HCEC 1CT (cell line): ENCODE measurements around the gene IRS1.

Experiments used
- DNase-seq: peaks from one replicate; pipeline ENCODE4 v3.0.0-alpha.2; 2017

The IRS1 gene

DNA sequence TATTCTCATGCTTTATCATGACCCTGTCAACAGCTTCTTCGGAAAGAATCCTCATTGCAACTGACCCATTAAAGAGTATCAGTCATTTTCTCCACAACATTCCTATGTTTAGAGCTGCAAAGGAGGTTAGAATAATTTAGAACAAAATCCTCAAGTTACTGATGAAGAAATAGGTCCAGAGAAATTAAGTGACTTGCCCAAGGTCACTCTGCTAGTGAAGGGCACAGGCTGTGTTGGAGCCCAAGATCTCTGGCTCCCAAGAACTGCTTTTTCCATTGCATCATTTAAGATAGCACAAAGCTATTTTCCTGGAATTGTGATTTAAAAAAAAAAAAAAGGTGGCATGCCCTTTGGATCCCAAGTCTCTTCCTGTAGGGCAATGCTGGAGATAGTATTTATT lies 9.6 kb downstream of the IRS1 start:
- DNase-seq = no peak

DNA sequence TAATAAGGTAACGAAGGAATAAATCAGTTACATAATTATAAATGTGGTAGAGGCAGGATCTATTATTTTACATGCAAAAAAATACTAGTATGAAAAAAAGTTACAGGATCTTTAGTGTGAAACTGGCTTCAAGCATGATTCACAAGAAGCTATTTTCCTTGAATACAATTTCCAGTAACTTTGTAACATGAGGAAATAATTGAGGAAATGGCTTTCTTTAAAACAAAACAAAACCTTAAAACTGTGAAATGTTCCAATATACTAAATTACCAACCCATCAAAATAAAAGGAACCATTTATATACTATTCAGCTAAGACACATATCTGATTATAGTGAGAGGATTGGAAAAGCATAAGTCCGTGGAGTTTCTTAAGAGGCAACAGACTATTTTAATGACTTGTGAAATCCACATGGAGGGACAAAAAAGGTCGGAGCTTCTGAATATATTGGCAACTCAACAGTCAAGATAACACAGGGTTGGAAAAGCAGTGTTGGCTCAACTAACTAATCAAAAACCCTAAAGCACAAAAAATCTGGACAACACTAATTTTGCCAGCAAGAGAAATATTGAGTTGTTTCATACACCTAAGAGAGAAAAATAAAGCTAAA lies 10.6 kb downstream of the IRS1 start:
- peak; percentile 27 for DNase-seq

DNA sequence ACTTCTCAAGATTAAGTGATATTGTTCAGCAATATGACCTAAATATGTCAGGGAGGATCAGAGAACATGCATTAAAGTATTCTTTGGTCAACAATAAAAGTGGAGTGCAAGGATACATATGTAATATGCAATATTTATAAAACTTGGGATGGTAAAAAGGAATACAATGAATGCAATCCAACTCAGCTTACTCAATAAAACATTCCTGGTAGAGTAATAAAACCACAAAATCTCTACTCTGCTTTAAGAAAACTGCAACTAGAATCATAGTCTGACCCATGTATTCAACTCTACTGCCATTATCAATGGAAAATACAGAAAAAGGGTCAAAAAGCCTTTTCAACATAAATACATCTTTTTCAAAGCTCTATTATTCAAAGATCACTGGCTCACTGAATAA lies 11.6 kb downstream of the IRS1 start:
- DNase-seq = peak; percentile 33

DNA sequence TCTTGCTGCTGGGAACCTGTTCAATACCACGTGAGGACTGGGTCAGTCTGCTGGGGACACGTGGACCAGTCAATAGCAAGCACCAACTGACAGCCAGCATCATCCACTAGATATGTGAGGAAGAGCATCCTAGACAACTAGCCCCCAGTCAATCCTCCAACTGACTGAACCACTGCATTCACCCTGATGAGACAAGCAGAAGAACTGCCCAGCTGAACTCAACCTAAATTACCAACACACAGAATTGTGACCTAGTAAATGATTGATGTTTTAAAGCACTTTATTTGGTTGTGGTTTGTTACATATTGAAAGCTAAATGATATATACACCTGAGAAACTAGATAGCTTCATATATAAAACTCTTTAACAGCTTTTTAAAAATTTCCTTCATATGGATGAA lies 15.7 kb downstream of the IRS1 start:
- no peak for DNase-seq

- DNase-seq = no peak
Measured at GRCh38 chr2:226782092-226782713, 17.4 kb downstream of the IRS1 start.

DNA sequence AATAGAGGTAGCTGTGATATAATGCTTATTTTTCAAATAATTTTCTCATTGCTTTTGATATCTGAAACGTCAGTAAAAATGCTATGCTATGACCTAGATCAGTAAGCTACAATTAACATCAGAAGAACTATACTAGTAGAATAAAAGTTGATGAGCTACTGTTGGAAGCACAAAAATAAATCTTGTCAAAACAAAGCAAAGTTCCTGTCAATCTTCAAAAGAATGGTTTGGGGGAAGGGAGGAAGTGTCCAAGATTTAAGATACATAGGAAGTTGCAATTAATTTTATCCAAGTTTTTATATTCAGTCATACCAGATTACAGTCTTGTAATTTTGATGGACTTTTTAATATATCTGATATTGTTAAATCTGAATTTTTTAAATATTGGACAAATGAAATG lies 19.2 kb downstream of the IRS1 start:
- DNase-seq = no peak

DNA sequence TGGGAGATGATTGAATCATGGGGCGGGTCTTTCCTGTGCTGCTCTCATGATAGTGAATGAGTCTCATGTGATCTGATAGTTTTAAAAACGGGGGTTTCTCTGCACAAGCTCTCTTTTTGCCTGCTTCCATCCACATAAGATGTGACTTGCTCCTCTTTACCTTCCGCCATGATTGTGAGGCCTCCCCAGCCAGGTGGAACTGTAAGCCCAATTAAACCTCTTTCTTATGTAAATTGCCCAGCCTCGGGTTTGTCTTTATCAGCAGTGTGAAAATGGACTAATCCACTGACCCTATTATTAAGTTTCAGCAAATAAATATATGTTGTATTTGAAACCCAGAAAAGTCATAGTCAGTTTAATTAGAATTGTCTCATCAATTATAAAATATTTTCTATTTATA lies 22.0 kb downstream of the IRS1 start:
- no peak for DNase-seq

GRCh38 chr2:226776104-226776503 lies 23.5 kb downstream of the IRS1 start:
- no peak for DNase-seq

DNA sequence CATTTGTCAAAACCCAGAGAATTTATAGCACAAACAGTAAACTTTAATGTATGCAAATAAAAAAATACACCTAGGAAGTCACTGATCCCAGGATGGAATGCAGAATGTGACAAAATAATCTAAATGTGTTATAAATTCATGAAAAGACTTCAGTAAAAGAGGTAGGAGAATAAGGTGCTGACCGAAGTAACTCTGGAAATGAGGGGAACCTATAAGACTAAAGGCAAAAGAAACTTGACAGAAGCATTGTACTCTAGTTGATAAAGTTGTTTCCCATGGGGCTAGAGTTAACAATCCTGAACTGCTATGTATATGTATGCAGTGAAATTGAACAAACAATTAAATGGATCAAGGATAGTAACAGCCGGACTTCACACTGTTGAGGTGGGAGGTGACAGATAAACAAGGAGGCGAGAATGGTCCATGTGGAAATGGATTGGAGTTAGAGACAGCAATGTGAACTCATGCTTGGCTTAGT lies 24.5 kb downstream of the IRS1 start:
- DNase-seq = no peak

DNA sequence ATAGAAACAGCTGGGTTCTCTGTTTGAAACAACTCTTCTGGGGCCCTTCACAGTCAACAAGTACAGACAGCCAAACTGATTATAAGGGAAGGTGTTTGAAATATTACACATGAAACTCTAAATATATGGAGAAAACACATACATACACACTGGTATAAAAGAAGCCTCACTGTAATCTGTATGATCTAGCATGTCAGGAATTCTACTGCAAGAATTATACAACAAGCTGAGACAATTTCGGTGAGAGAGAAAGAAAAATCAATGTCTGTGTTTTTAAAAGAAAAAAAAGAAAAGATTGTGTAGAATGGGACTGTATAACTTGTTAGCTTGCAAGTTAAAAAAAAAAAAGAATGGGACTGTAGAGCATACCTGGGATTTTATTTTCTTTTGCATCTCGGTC lies 26.3 kb downstream of the IRS1 start:
- DNase-seq = no peak

- peak; percentile 17 for DNase-seq
Measured at GRCh38 chr2:226772389-226773179, 27.0 kb downstream of the IRS1 start.

DNA sequence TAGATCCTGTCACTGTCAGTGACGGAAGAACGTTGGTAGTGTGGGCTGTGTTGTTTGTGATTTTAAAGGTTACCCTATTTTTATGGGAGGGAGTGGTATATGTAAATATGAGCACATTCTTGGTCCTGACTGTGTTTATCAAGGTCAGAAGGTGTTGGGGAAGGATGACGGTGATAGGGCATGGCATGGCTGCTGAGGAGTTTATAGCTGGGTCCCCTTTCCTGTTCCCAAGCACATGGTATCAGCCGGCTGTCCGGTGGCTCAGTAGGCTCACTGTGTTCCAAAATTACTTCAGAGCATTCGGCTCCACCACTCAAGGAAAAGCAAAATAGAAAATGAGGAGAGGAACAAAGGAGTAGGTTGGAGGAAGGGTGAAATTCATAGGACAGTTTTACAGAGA lies 28.6 kb downstream of the IRS1 start:
- DNase-seq = no peak

- DNase-seq = no peak
Measured at GRCh38 chr2:226767056-226767813, 32.4 kb downstream of the IRS1 start.

DNA sequence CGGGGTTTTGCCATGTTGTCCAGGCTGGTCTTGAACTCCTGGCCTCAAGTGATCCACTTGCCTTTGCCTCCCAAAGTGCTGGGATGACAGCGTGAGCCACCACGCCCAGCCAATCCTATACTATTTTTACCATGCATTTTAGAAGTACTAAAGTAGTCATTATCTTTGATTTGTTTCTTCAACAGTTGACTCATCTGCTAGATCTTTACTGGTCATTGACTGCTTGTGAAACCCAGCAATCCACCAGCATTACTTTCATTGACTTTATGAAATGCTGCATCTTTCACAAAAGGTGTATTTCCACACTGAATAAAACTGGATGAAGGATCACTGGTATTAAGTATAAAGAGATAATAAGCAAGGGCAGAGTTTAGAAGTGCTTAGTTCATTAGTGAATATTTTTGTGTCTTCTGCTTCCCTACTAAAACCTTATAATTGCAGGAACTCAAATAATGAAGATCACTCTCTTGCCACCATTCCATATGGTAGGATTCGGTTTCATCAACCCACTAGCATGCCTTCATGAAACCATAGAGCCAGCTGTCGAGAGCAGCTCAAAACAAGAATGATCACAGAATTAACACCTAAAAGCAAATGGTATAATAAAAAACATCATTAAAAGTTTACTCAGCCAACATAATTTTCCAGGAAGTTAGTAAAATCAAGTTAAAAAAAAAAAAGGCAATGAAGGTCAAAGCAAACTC lies 33.1 kb downstream of the IRS1 start:
- DNase-seq = peak; percentile 53

DNA sequence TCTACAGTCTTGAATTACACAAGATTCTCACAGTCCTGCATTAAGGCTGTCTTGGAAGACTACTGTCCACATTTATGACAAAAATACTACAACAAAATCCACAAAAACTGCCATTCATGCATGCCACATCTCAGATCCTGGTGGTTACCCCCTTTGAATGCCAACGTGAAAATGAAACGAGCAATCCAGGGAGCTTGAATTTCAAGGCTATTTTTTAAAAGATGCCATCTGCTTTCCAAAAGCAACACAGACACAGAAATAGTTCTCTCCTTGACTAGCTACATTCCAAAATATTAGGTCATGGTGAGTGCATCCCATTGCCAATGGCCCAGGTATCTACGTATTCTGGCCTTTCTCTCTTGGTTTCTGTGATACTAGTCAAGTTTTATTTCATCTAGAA lies 36.3 kb downstream of the IRS1 start:
- no peak for DNase-seq

DNA sequence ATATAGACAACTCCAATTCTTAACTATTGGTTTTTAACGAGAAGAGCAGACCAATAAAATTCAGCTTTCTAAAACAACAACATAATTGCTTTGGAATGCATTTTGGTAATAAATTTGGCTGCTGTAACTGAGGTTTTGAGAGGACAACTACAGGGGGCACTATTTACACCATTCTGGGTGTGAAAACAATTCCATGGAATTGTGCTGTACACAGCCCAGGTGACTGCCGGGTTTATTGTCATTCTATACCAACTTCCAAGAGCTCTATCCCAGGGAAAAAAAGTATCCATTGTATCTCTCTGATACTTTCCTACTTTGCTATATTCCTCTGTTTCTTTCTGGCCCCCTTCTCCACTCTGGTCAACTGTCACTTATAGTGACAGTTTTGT lies 38.4 kb downstream of the IRS1 start:
- DNase-seq = no peak

DNA sequence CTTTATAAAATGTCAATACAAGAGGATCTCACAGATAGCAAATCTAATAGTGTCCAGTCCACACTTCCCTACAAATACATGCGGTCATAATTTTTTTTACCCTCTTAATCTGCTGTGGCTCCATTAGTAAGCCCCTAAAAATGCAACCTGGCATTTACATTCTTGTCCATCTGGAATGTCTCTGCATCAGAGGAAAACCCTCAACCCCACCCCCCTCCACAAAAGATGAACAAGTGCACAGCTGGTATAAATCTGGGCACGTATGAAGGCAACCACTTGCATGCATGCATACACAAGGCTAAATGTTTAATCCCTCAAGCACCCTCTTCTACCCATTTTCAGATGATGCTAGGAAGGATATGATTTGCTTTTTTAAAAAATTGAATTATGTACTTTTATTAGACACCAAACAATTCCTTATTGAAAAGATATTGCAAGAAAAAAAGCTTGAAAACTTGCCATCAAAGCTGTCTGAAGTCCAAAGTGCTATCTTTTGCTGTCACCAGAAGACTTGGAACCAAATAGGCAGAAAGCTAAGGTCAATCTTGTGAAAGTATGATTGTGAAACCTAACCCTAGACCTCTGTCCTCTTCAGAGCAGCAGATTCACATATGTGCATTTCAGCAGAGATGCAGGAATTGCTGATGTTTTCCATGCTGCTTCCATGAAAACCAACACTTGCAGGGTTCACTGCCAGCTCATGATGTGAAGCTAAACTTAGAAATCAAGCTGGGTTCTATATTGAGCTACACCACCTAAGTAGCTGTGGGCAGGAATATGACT lies 39.0 kb downstream of the IRS1 start:
- DNase-seq = peak; percentile 91

GRCh38 chr2:226759768-226760167 lies 39.9 kb downstream of the IRS1 start:
- no peak for DNase-seq

DNA sequence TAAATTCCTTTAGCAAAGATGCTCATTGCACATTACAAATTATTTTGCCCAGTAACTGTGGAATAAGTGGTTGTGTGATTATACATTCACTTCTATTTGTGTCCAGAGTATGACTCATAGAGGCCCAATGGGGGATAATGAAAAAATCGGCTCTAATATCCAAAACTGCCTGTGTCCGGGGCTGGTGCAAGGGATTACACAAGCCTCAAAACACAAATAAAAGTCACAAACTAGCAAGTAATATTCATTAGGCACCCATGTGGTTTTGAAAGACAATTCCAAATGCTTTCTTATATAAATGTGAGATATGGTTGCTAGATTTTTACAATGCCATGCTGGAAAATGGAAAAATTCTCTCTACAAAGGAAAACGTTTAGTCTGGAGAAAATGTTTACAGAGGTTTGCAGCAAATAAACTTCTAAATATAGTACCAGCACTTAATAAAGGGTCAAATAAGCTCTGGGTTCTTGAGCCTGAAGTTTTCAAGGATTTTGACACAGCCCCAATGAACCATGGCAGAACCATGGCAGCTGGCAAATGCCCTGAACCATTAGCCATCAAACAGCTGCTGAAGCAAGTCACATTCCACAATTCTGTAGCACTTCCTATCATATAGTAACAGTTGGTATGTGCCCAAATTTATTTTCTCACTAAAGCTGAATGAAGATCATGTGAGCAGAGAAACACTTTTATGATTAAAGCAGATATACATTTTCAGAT lies 40.5 kb downstream of the IRS1 start:
- DNase-seq = peak; percentile 84

DNA sequence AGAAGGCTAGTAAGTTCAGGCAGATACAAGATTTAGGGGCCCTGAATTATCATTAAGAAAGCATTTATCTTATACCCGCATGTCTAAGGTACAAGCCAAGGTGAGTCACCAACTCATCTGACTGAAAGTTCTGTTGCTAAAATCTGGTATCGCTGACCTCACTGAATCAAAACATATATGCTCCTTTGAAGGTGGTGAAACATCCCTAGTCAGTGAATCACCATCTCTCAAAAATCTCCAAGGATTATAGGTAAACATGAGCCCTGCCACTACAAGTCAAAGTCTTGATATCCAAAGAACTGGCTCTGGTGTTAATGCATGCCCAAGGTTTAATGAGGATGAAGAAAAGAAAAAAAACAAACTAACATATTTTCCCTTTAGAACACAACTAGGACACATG lies 43.5 kb downstream of the IRS1 start:
- DNase-seq = peak; percentile 87

- DNase-seq = no peak
Measured at GRCh38 chr2:226755631-226756030, 44.0 kb downstream of the IRS1 start.
